GM12892 (cell line): ENCODE results near the gene RNF115.

ENCODE experiments used
- POLR2A ChIP-seq: IDR thresholded peaks from 2 replicates; pipeline ENCODE4 v1.6.1; 2011; ENCODE audit warnings: low read depth, low read length, control low read depth
- POLR2AphosphoS5 ChIP-seq: IDR thresholded peaks from 2 replicates; pipeline ENCODE4 v1.6.1; 2011; ENCODE audit warnings: low read depth, low read length, control low read depth

- TF ChIP-seq POLR2A (no peak), POLR2AphosphoS5 (no peak)
Measured at GRCh38 chr1:145846201-145846612, 22.3 kb upstream of the RNF115 start.
